Ishikawa (cell line): Measurements from ENCODE around the gene IL1RAPL1.

ENCODE experiments used
- CEBPB ChIP-seq: IDR thresholded peaks from 2 replicates; pipeline ENCODE4 v1.6.1; 2012
- CREB1 ChIP-seq: IDR thresholded peaks from 2 replicates; pipeline ENCODE4 v1.6.1; 2012; ENCODE audit warnings: low read depth
- EGR1 ChIP-seq: IDR thresholded peaks from 2 replicates; pipeline ENCODE4 v1.6.1; 2012
- EP300 ChIP-seq: IDR thresholded peaks from 2 replicates; pipeline ENCODE4 v1.6.1; 2012; ENCODE audit warnings: borderline replicate concordance
- FOXM1 ChIP-seq: IDR thresholded peaks from 2 replicates; pipeline ENCODE4 v1.6.1; 2012; ENCODE audit warnings: low read depth, borderline replicate concordance
- MAX ChIP-seq: IDR thresholded peaks from 2 replicates; pipeline ENCODE4 v1.6.1; 2012
- NFIC ChIP-seq: IDR thresholded peaks from 2 replicates; pipeline ENCODE4 v1.6.1; 2012
- RAD21 ChIP-seq: IDR thresholded peaks from 2 replicates; pipeline ENCODE4 v1.6.1; 2012; ENCODE audit warnings: low read depth
- REST ChIP-seq: IDR thresholded peaks from 2 replicates; pipeline ENCODE4 v1.6.1; 2012; ENCODE audit warnings: low read depth, mild to moderate bottlenecking
- TAF1 ChIP-seq: IDR thresholded peaks from 2 replicates; pipeline ENCODE4 v1.6.1; 2012; ENCODE audit warnings: low read depth, mild to moderate bottlenecking
- TCF12 ChIP-seq: IDR thresholded peaks from 2 replicates; pipeline ENCODE4 v1.6.1; 2012; ENCODE audit warnings: low read depth
- TEAD4 ChIP-seq: IDR thresholded peaks from 2 replicates; pipeline ENCODE4 v1.6.1; 2012
- USF1 ChIP-seq: IDR thresholded peaks from 2 replicates; pipeline ENCODE4 v1.6.1; 2012
- YY1 ChIP-seq: IDR thresholded peaks from 2 replicates; pipeline ENCODE4 v1.6.1; 2012; ENCODE audit warnings: low read depth
- ZBTB7A ChIP-seq: IDR thresholded peaks from 2 replicates; pipeline ENCODE4 v1.6.1; 2012; ENCODE audit warnings: low read depth

The IL1RAPL1 gene

GRCh38 chrX:29842552-29842951 is 1255.3 kb downstream of the IL1RAPL1 start:
- no peak for TF ChIP-seq ZBTB7A
- no peak for TF ChIP-seq TCF12
- no peak for TF ChIP-seq RAD21

GRCh38 chrX:29851857-29852605 is 1264.8 kb downstream of the IL1RAPL1 start:
- TF ChIP-seq FOXM1 = no peak
- no peak for TF ChIP-seq NFIC
- no peak for TF ChIP-seq TEAD4
- TF ChIP-seq USF1 = no peak
- TF ChIP-seq CREB1 = no peak
- TF ChIP-seq EGR1 = no peak
- TF ChIP-seq ZBTB7A = no peak
- no peak for TF ChIP-seq RAD21
- no peak for TF ChIP-seq CEBPB
- no peak for TF ChIP-seq EP300
- TF ChIP-seq TAF1 = no peak
- TF ChIP-seq YY1 = no peak
- TF ChIP-seq MAX = no peak
- TF ChIP-seq TCF12 = no peak
- TF ChIP-seq REST = no peak

- no peak for TF ChIP-seq YY1
Measured at GRCh38 chrX:29852767-29853166, 1265.5 kb downstream of the IL1RAPL1 start.

GRCh38 chrX:29858714-29859113 is 1271.5 kb downstream of the IL1RAPL1 start:
- TF ChIP-seq CEBPB (no peak), RAD21 (no peak), NFIC (no peak), ZBTB7A (no peak), MAX (no peak), USF1 (no peak), TAF1 (no peak), FOXM1 (no peak), YY1 (no peak), TEAD4 (no peak), EP300 (no peak), TCF12 (no peak), EGR1 (no peak), REST (no peak), CREB1 (no peak)

GRCh38 chrX:29862126-29862677 is 1275.0 kb downstream of the IL1RAPL1 start:
- TF ChIP-seq EGR1 = no peak
- TF ChIP-seq REST = no peak
- TF ChIP-seq TEAD4 = no peak
- no peak for TF ChIP-seq YY1
- TF ChIP-seq ZBTB7A = no peak
- TF ChIP-seq RAD21 = no peak
- no peak for TF ChIP-seq NFIC
- no peak for TF ChIP-seq FOXM1
- no peak for TF ChIP-seq CEBPB
- TF ChIP-seq TCF12 = no peak
- no peak for TF ChIP-seq EP300
- no peak for TF ChIP-seq TAF1
- TF ChIP-seq MAX = no peak
- no peak for TF ChIP-seq USF1
- no peak for TF ChIP-seq CREB1
